Activated T-cell treated with anti-CD3 and anti-CD28 coated beads for 1 hour (primary cell): ENCODE measurements around the gene RABL6.

Experiments used
- DNase-seq: peaks from one replicate; pipeline ENCODE4 v3.0.0-alpha.2; 2020; ENCODE audit warnings: low read depth

RABL6 gene

GRCh38 chr9:136847088-136847825, 39.5 kb downstream of the RABL6 start:
- DNase-seq = no peak

GRCh38 chr9:136847826-136848392, 40.2 kb downstream of the RABL6 start:
- peak; percentile 50 for DNase-seq

DNA sequence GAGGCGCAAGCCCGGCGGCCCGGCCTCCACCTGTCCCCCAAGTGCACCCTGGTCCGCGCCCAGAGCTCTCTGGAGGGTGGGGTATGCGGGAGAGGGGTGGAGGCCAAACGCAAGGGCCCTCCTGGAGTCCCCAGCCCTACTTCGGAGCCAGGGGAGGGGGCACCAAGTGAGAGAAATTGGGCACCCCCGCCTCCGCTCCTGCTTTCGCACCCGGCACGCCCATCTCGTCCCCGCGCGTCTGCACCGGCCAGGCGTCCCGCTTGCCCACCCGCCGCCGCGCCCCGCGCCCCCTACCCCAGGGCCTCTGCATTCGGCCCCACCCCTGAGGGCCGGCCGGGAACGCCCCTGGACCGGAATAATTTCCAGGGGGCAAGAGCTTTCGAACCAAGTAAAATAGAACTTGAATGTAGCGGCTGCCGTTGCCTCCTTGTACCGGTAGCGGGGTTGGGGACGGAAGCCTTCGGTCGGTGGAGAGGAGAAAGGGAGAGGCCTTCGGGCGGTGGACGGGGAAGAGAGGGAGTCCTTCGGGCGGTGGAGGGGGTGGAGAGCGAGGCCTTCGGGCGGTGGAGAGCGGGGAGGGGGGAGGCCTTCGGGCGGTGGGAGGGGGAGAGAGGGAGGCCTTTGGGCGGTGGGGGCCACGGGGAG, 40.8 kb downstream of the RABL6 start:
- DNase-seq = no peak

DNA sequence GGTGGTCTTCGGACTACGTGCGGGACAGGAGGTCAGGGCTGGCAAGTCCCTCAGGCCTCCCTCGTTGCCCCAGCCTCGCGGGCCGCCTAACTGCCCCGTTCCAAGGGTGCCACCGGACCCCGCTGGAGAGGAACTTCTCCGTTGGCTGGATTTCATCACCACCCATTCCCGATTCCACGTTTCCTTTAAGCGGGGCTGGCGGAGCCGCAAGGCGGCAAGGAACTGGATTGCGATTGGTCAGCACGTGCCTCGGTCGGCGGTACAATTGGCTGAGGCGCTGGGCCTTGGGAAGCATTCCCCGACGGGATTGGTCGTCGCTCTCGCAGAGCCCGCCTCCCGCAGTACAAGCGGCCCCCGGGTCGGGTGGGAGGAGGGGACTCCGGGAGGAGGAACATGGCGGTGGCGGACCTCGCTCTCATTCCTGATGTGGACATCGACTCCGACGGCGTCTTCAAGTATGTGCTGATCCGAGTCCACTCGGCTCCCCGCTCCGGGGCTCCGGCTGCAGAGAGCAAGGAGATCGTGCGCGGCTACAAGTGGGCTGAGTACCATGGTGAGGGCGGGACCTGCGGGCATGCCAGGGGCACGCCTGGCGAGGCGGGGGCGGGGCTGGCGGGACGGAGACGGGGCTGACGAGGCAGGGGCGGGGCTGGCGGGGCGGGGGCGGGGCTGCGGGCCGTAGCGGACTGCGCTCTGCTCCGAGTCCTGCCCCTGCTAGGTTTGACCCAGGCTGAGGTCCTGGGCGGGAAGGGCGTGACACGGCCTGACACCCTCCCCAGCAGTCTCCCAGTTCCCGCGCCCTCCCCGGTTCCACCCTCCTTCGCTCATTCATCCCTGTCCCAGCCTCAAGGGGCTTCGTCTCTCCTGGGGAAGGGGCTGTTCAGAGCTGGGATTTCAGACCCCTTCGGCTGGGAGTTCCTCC, 41.6 kb downstream of the RABL6 start, which contains the start of gene PHPT1:
PHPT1 (plus strand) TSS at position 372 of the 922 bp plus-strand sequence; CDS start at position 394, 22 bp downstream.
- peak; percentile 92 for DNase-seq

DNA sequence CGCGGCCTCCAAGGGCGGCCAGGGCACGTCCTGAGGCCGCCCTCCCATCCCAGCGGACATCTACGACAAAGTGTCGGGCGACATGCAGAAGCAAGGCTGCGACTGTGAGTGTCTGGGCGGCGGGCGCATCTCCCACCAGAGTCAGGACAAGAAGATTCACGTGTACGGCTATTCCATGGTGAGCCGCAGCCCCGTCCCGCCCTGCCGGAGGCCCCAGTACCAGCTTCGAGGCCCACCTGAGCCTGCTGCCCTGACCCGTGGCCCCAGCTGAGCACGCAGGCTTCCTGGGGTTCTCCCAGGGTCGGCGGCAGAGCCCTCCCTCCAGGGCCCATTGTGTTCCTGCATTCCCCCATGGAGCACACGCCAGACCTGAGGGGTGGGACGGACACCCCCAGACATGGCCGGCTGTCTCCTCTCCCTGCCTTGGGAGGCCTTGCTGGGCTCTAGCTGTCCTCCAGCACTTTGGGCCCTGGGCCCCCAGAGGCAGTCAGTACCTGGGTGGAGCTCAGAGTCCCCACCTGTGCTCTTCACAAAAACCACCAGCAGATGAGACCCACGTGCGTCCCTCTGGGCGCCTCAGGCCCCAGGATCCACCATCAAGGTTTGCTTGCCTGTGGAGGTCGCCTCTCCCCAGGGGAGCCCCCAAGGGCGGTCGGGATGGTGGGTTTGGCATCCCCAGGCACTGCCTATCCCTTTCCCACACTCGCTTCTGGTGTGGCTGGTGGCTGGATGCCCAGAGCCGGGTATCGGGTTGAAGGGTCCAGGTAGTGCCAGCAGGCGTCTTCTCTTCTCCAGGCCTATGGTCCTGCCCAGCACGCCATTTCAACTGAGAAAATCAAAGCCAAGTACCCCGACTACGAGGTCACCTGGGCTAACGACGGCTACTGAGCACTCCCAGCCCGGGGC, 42.5 kb downstream of the RABL6 start:
- no peak for DNase-seq

- DNase-seq = no peak
Observed at GRCh38 chr9:136850866-136851775, 43.4 kb downstream of the RABL6 start.

- DNase-seq = no peak
Observed at GRCh38 chr9:136851941-136852663, 44.4 kb downstream of the RABL6 start, which contains the start of gene MAMDC4. TSS of gene MAMDC4 (plus strand) at chr9:136852346. CDS start at chr9:136852417, 71 bp downstream.

DNA sequence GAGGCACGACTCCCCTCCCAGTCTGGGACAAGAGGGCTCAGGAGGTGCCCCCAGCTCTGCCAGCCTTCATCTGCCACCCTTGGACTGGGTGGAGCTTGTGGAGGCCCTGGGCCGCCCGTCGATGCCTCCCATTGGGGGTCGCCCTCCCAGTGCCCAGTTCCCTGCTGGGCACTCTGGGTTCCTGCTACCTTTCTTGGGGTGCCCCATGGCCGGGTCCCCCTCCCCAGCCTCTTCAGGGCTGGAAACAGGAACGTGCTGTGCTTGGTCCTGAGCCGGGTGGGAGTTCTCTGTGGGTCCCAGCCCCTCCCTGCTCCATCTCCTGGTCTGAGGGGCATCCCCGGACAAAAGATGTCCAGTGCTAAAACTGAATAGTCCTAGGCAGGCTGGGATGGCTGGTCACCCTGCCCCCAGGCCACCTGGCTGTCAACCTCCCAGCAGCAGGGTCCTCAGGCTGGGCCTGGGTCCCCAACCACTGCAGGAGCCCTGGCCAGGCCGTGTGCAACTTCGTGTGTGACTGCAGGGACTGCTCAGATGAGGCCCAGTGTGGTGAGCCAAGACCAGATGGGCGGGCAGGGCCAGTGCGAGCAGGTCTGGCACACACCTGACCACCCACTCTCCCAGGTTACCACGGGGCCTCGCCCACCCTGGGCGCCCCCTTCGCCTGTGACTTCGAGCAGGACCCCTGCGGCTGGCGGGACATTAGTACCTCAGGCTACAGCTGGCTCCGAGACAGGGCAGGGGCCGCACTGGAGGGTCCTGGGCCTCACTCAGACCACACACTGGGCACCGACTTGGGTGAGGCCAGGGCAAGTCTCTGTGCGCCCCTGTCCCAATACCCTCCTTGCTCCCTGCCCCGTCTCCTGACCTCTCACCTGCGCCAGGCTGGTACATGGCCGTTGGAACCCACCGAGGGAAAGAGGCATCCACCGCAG, 45.2 kb downstream of the RABL6 start:
- DNase-seq = no peak

GRCh38 chr9:136853596-136854112, 45.9 kb downstream of the RABL6 start:
- no peak for DNase-seq

- DNase-seq = no peak
Observed at GRCh38 chr9:136854113-136854841, 46.5 kb downstream of the RABL6 start.

- DNase-seq = no peak
Observed at GRCh38 chr9:136854842-136855460, 47.2 kb downstream of the RABL6 start.

GRCh38 chr9:136855461-136856078, 47.8 kb downstream of the RABL6 start:
- no peak for DNase-seq

- no peak for DNase-seq
Observed at GRCh38 chr9:136856079-136856476, 48.3 kb downstream of the RABL6 start.

DNA sequence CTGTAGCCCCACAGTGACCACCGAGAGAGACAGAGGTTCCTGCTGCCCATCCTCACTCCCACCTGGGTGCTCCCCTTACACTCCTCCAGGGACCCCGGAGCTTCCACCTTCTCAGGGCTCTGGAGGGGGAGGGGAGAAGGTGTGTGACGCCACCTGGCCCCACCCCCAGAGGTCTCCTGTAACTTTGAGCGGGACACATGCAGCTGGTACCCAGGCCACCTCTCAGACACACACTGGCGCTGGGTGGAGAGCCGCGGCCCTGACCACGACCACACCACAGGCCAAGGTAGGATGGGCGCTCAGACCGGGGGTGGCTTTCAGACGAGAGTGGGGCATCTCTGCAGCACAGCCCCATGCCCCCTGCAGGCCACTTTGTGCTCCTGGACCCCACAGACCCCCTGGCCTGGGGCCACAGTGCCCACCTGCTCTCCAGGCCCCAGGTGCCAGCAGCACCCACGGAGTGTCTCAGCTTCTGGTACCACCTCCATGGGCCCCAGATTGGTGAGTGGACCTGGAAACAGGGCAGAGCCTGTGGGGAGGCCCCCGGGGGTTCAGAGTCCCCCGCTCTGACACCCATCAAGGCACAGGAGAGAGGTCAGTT, 48.9 kb downstream of the RABL6 start:
- no peak for DNase-seq

DNA sequence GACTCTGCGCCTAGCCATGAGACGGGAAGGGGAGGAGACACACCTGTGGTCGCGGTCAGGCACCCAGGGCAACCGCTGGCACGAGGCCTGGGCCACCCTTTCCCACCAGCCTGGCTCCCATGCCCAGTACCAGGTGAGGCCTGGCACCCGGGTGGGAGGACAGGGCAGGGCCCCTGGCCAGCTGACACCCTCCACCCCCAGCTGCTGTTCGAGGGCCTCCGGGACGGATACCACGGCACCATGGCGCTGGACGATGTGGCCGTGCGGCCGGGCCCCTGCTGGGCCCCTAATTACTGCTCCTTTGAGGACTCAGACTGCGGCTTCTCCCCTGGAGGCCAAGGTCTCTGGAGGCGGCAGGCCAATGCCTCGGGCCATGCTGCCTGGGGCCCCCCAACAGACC, 49.4 kb downstream of the RABL6 start:
- DNase-seq = no peak
